B cell (primary cell): ENCODE measurements around the gene FAM124A. TPM values are rescaled to one million over a fixed set of nuclear protein-coding genes. Genes with fewer than 3 reads are reported as not detected.

ENCODE experiments used
- ATAC-seq: fragments of 200-7000 bp; cut with Tn5 transposase; one replicate; pipeline ENCODE4 v1.10.0; 2021; ENCODE audit warnings: low read depth, mild to moderate bottlenecking, moderate number of reproducible peaks, moderate library complexity
- CTCF ChIA-PET: fragments of 350-600 bp; sonication (Branson Sonifier 250); formaldehyde crosslinking; loops from one replicate; lab custom pipeline; 2021; ENCODE audit warnings: antibody characterized with exemption, inconsistent platforms; lab: Charles Lee
- POLR2A ChIA-PET: fragments of 350-600 bp; sonication (Branson Sonifier 250); formaldehyde crosslinking; loops from one replicate; lab custom pipeline; 2021; ENCODE audit warnings: antibody characterized with exemption; lab: Charles Lee
- DNase-seq: peaks from one replicate; pipeline ENCODE4 v3.0.0; 2013
- H2AFZ ChIP-seq: 2 replicates; pipeline ENCODE4 v1.6.1; 2012; ENCODE audit warnings: mild to moderate bottlenecking, low read depth, low read length; ENCODE audit not compliant: insufficient read depth, poor library complexity, severe bottlenecking
- H3K27ac ChIP-seq, 2 donors: 1 replicate in 1 of 2; 2 replicates in 1 of 2; pipeline ENCODE4 v1.5.1; 2012 to 2013; ENCODE audit warnings: low read length in 2 of 2, mild to moderate bottlenecking in 2 of 2, moderate library complexity in 1 of 2
- H3K27me3 ChIP-seq, 4 experiments: fragments of 200-600 bp in 1 of 4; sonication (generic) in 1 of 4; replicated peaks in 1 of 4; 1 replicate in 2 of 4; 2 replicates in 2 of 4; pipeline versions ENCODE4 v1.6.1 to v1.7.0; 2013 to 2016; ENCODE audit warnings: low read length in 3 of 4, mild to moderate bottlenecking in 2 of 4, mixed read lengths in 1 of 4, moderate library complexity in 1 of 4; ENCODE audit not compliant: insufficient read depth in 4 of 4, control insufficient read depth in 3 of 4; ENCODE audit errors: control extremely low read depth in 1 of 4
- H3K36me3 ChIP-seq, 2 experiments: replicated peaks in 1 of 2; 1 replicate in 1 of 2; 2 replicates in 1 of 2; pipeline versions ENCODE4 v1.6.1 to v1.7.1; 2013; ENCODE audit warnings: low read length in 1 of 2; ENCODE audit not compliant: insufficient read depth in 2 of 2, control insufficient read depth in 1 of 2; ENCODE audit errors: control extremely low read depth in 1 of 2, extremely low read depth in 1 of 2
- H3K4me1 ChIP-seq, 2 donors: fragments of 200-600 bp in 1 of 2; sonication (generic) in 1 of 2; 1 replicate in 1 of 2; 2 replicates in 1 of 2; pipeline versions ENCODE4 v1.5.1 to v1.6.1; 2013 to 2017; ENCODE audit warnings: low read length in 2 of 2; ENCODE audit not compliant: control insufficient read depth in 2 of 2, insufficient read depth in 2 of 2
- H3K4me2 ChIP-seq: replicated peaks from 2 replicates; pipeline ENCODE3; 2012; ENCODE audit warnings: mild to moderate bottlenecking, low read depth, low read length; ENCODE audit not compliant: poor library complexity, severe bottlenecking
- H3K4me3 ChIP-seq, 5 experiments: fragments of 200-600 bp in 1 of 5; sonication (generic) in 1 of 5; 1 replicate in 3 of 5; 2 replicates in 2 of 5; pipeline versions ENCODE4 v1.5.1 to v1.7.0; 2011 to 2016; ENCODE audit warnings: low read length in 4 of 5, mild to moderate bottlenecking in 4 of 5, low read depth in 2 of 5, control low read depth in 1 of 5, moderate library complexity in 1 of 5; ENCODE audit not compliant: insufficient read depth in 1 of 5; ENCODE audit errors: control extremely low read depth in 1 of 5, extremely low read depth in 1 of 5
- H3K79me2 ChIP-seq: fragments of 200-600 bp; sonication (generic); one replicate; pipeline ENCODE4 v1.6.0; 2016; ENCODE audit warnings: low read length; ENCODE audit not compliant: control insufficient read depth, insufficient read depth
- H3K9ac ChIP-seq: fragments of 200-600 bp; sonication (generic); 2 replicates; pipeline ENCODE4 v1.6.1; 2017; ENCODE audit warnings: mild to moderate bottlenecking, low read length, moderate library complexity
- H3K9me3 ChIP-seq, 3 donors: one replicate each; pipeline versions ENCODE4 v1.6.1 to v1.7.1; 2013; ENCODE audit warnings: low read length in 2 of 3; ENCODE audit not compliant: control insufficient read depth in 2 of 3, insufficient read depth in 1 of 3; ENCODE audit errors: control extremely low read depth in 1 of 3
- H4K20me1 ChIP-seq: 2 replicates; pipeline ENCODE4 v1.6.0; 2012; ENCODE audit warnings: mild to moderate bottlenecking, low read length; ENCODE audit not compliant: insufficient read depth, control insufficient read depth, poor library complexity, severe bottlenecking
- H3K27ac Mint-ChIP-seq: one replicate; pipeline ENCODE4 v1.8.0; 2021; ENCODE audit warnings: mixed read lengths
- H3K27me3 Mint-ChIP-seq: one replicate; pipeline ENCODE4 v1.8.0; 2021; ENCODE audit warnings: mixed read lengths
- H3K4me1 Mint-ChIP-seq: one replicate; pipeline ENCODE4 v1.8.0; 2021; ENCODE audit warnings: mixed read lengths
- H3K4me3 Mint-ChIP-seq: one replicate; pipeline ENCODE4 v1.8.0; 2021; ENCODE audit warnings: mixed read lengths
- H3K9me3 Mint-ChIP-seq: one replicate; pipeline ENCODE4 v1.8.0; 2022; ENCODE audit warnings: mixed read lengths; ENCODE audit not compliant: insufficient read depth
- EZH2 ChIP-seq: IDR thresholded peaks from 2 replicates; pipeline ENCODE4 v1.6.1; 2012; ENCODE audit warnings: borderline replicate concordance, low read depth, mild to moderate bottlenecking, moderate library complexity, low read length; ENCODE audit not compliant: insufficient read depth, poor library complexity, severe bottlenecking
- WGBS: methylation state at CpG from one replicate; pipeline ENCODE4 v1.1.5; 2013; ENCODE audit warnings: missing lambda C conversion rate; ENCODE audit not compliant: insufficient coverage; 5-methylcytosine and 5-hydroxymethylcytosine counted together
- intact Hi-C: fragments of 100-400 bp; cut with micrococcal nuclease; formaldehyde crosslinking; loops from one replicate; pipeline ENCODE4 v1.10.0; 2022
- polyA plus RNA-seq: library from polyadenylated mRNA; depleted of rRNA; stranded (reverse); fragments of >200 nt; gene quantifications from 2 replicates; pipeline ENCODE4 v1.2.3, GENCODE V29; 2012
- total RNA-seq, 2 donors: library from RNA; stranded (reverse); fragments of 120-200 nt in 1 of 2; gene quantifications; 1 replicate in 1 of 2; 2 replicates in 1 of 2; pipeline versions ENCODE4 v1.2.3 to v1.2.4, GENCODE V29; 2013 to 2022
- TF ChIP-seq, protein P1 (sequence below): fragments of 200-600 bp; IDR thresholded peaks from one replicate; pipeline ENCODE4 v1.8.0; 2022; ENCODE audit warnings: antibody characterized with exemption, mild to moderate bottlenecking

Gene FAM124A
- total and polyA plus RNA-seq, 2 donors (not counting 1 experiment from before 2014, with no cell fraction given), result 0.09 to 0.39 TPM

DNA sequence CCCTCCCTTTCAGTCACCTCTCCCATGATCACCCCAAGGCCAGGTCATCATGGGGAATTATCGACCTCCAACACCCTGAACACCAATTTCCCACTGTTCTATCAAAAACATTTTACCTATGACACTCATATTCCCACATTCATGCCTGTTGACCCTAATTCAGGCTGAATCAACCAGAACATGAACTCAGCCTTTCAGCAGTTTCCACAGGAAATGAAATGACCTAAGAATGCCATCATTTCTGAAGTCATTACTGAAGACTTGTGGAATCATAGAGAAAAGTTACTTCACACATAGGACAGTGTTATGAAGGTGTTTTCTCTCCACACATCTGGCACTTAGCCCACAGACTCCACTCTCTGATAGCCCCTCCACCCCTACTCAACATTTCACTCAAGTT, 29.9 kb upstream of the FAM124A start:
- WGBS, result 82% methylated on average over 1 of the region's 1 CpG
- H3K9ac ChIP-seq, result no peak overlapping the region
- ChIA-PET CTCF (no interaction called here), POLR2A (no interaction called here)
- H3K4me1 Mint-ChIP-seq, result no peaks in the 10 kb centered on the region
- no peaks in the 10 kb centered on the region for H3K79me2 ChIP-seq
- H4K20me1 ChIP-seq, result no peaks in the 10 kb centered on the region
- H3K27me3 ChIP-seq, result peaks cover 0 to 4% (median 0%) of the 10 kb centered on the region in 4 experiments
- H3K4me1 ChIP-seq, result no peaks in the 10 kb centered on the region
- peaks cover 42% of the 10 kb centered on the region for H3K27me3 Mint-ChIP-seq
- no peak overlapping the region for H3K27ac Mint-ChIP-seq
- no peak overlapping the region for H3K4me3 Mint-ChIP-seq
- no peak overlapping the region for H3K4me2 ChIP-seq
- no peaks in the 10 kb centered on the region for H3K36me3 ChIP-seq
- no peak for ATAC-seq
- no peaks in the 10 kb centered on the region for H3K9me3 ChIP-seq
- intact Hi-C loops, result no loop called here
- H3K9me3 Mint-ChIP-seq, result no peaks in the 10 kb centered on the region
- no peak overlapping the region for H3K4me3 ChIP-seq
- no peak for DNase-seq
- TF ChIP-seq, protein P1, sequence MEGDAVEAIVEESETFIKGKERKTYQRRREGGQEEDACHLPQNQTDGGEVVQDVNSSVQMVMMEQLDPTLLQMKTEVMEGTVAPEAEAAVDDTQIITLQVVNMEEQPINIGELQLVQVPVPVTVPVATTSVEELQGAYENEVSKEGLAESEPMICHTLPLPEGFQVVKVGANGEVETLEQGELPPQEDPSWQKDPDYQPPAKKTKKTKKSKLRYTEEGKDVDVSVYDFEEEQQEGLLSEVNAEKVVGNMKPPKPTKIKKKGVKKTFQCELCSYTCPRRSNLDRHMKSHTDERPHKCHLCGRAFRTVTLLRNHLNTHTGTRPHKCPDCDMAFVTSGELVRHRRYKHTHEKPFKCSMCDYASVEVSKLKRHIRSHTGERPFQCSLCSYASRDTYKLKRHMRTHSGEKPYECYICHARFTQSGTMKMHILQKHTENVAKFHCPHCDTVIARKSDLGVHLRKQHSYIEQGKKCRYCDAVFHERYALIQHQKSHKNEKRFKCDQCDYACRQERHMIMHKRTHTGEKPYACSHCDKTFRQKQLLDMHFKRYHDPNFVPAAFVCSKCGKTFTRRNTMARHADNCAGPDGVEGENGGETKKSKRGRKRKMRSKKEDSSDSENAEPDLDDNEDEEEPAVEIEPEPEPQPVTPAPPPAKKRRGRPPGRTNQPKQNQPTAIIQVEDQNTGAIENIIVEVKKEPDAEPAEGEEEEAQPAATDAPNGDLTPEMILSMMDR, result no peak
- no peak for TF ChIP-seq EZH2
- H3K27ac ChIP-seq, result no peak overlapping the region
- no peak overlapping the region for H2AFZ ChIP-seq

DNA sequence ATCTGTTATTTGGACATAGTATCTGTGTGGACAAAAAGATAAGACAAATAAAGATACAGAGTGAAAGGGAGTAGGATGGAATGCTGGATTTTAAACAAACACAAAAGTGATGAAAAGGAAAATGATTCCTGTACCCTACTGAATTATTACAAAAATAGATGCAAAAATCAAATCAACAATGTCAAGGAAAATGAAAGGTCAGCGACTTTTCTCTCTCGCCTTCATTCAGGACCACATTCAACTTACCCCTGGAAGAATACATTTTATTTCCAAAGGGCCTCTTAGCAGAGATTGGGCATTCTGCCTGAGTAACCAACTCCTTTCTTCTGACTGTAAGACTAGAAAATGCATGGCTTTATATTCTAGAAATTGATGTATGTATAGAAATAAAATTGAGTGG, 28.8 kb upstream of the FAM124A start:
- DNase-seq (no peak), ATAC-seq (no peak)
- Mint-ChIP-seq H3K27ac (no peak overlapping the region), H3K4me1 (no peaks in the 10 kb centered on the region), H3K27me3 (peaks cover 40% of the 10 kb centered on the region), H3K4me3 (no peak overlapping the region), H3K9me3 (no peaks in the 10 kb centered on the region)
- ChIA-PET POLR2A (no interaction called here), CTCF (no interaction called here)
- no peak overlapping the region for H3K4me2 ChIP-seq
- intact Hi-C loops, result no loop called here
- H2AFZ ChIP-seq, result no peak overlapping the region
- H3K36me3 ChIP-seq, result no peaks in the 10 kb centered on the region
- no peak overlapping the region for H3K4me3 ChIP-seq
- no peak overlapping the region for H3K27ac ChIP-seq
- no peak overlapping the region for H3K9ac ChIP-seq
- H4K20me1 ChIP-seq, result no peaks in the 10 kb centered on the region
- peaks cover 0 to 4% (median 0%) of the 10 kb centered on the region in 4 experiments for H3K27me3 ChIP-seq
- H3K4me1 ChIP-seq, result no peaks in the 10 kb centered on the region
- H3K79me2 ChIP-seq, result no peaks in the 10 kb centered on the region
- no peaks in the 10 kb centered on the region for H3K9me3 ChIP-seq
- TF ChIP-seq EZH2, result no peak
- TF ChIP-seq, protein P1, result no peak
- WGBS, result no CpG with 5 or more reads among the region's 2 CpGs
